Thyroid gland (tissue), 4 donors: Measurements from ENCODE around the gene ARID4B.

Experiments used
- POLR2A ChIP-seq, 2 donors: fragments of 450-650 bp; IDR thresholded peaks; one replicate each; pipeline ENCODE4 v1.6.1; 2017; ENCODE audit warnings: antibody characterized with exemption in 2 of 2, mild to moderate bottlenecking in 2 of 2, moderate library complexity in 1 of 2
- TF ChIP-seq, protein P1 (sequence below), 6 experiments: fragments of 200-600 bp in 3 of 6; fragments of 450-650 bp in 3 of 6; sonication (generic) in 3 of 6; IDR thresholded peaks; one replicate each; pipeline ENCODE4 v1.5.1; 2016 to 2019; ENCODE audit warnings: antibody characterized with exemption in 6 of 6, mild to moderate bottlenecking in 2 of 6, inconsistent platforms in 1 of 6, moderate library complexity in 1 of 6

DNA sequence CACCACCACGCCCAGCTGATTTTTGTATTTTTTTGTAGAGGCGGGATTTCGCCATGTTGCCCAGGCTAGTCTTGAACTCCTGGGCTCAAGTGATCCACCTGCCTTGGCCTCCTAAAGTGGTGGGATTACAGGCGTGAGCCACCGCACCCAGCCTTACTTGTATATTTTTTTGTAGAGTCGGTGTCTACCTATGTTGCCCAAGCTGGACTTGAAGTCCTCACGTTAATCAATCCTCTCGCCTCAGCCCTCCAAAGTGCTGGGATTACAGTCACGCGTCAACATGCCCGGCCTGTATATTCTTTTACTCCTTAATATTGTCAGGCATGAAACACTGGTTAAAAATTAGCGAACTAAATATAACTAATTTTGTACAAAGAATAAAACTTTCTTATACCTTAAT is 193.8 kb downstream of the ARID4B start:
- TF ChIP-seq, protein P1, sequence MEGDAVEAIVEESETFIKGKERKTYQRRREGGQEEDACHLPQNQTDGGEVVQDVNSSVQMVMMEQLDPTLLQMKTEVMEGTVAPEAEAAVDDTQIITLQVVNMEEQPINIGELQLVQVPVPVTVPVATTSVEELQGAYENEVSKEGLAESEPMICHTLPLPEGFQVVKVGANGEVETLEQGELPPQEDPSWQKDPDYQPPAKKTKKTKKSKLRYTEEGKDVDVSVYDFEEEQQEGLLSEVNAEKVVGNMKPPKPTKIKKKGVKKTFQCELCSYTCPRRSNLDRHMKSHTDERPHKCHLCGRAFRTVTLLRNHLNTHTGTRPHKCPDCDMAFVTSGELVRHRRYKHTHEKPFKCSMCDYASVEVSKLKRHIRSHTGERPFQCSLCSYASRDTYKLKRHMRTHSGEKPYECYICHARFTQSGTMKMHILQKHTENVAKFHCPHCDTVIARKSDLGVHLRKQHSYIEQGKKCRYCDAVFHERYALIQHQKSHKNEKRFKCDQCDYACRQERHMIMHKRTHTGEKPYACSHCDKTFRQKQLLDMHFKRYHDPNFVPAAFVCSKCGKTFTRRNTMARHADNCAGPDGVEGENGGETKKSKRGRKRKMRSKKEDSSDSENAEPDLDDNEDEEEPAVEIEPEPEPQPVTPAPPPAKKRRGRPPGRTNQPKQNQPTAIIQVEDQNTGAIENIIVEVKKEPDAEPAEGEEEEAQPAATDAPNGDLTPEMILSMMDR (IDR thresholded peaks at IDR 0.05) = no peak
- TF ChIP-seq POLR2A (IDR thresholded peaks at IDR 0.05) = no peak
